Muscle of back (tissue), 11 donors: Measurements from ENCODE around the gene COL20A1. TPM values are rescaled to one million over a fixed set of nuclear protein-coding genes. Genes with fewer than 3 reads are reported as not detected.
"Not testable (repeated sequence)": the region's sequence is repeated elsewhere in the genome, so short reads cannot be mapped to it uniquely, and the experiment has no call there.

Source experiments
- DNase-seq, 3 donors: peaks; one replicate each; pipeline versions ENCODE4 v3.0.0 to v3.0.0-alpha.2; 2013
- polyA plus RNA-seq, 10 donors: library from polyadenylated mRNA; unstranded; fragments of 120-200 nt; gene quantifications; one replicate each; pipeline ENCODE4 v1.2.1, GENCODE V29; 2013; ENCODE audit not compliant: insufficient read length in 10 of 10

COL20A1 gene
- polyA plus RNA-seq, 10 donors = 4.2 to 17.0 (median 8.0) TPM

- DNase-seq = no peak
These were observed 2.8 kb upstream of the COL20A1 start for GRCh38 chr20:63290136-63290676.

GRCh38 chr20:63290677-63291472 lies 2.1 kb upstream of the COL20A1 start:
- no peak for DNase-seq

- DNase-seq = no peak
These were observed 1.2 kb upstream of the COL20A1 start for GRCh38 chr20:63291811-63292210.

GRCh38 chr20:63292292-63292701 lies 689 bp upstream of the COL20A1 start:
- DNase-seq = no peak

GRCh38 chr20:63293456-63293855 lies 470 bp downstream of the COL20A1 start:
- no peak for DNase-seq

- no peak for DNase-seq
These were observed 1.0 kb downstream of the COL20A1 start for GRCh38 chr20:63293871-63294535.

- DNase-seq = no peak
These were observed 1.5 kb downstream of the COL20A1 start for GRCh38 chr20:63294536-63294900.

- no peak for DNase-seq
These were observed 2.0 kb downstream of the COL20A1 start for GRCh38 chr20:63295018-63295417.

GRCh38 chr20:63295422-63295821 lies 2.4 kb downstream of the COL20A1 start:
- no peak for DNase-seq

- no peak for DNase-seq
These were observed 2.9 kb downstream of the COL20A1 start for GRCh38 chr20:63295846-63296245.

- DNase-seq = no peak
These were observed 3.7 kb downstream of the COL20A1 start for GRCh38 chr20:63296531-63297299.

GRCh38 chr20:63297371-63297781 lies 4.4 kb downstream of the COL20A1 start:
- DNase-seq = no peak

- DNase-seq = no peak
These were observed 5.0 kb downstream of the COL20A1 start for GRCh38 chr20:63297796-63298572.

- DNase-seq = no peak
These were observed 5.8 kb downstream of the COL20A1 start for GRCh38 chr20:63298731-63299312.

- no peak for DNase-seq
These were observed 8.7 kb downstream of the COL20A1 start for GRCh38 chr20:63301671-63302070.

GRCh38 chr20:63303095-63303666 lies 10.2 kb downstream of the COL20A1 start:
- DNase-seq = no peak

GRCh38 chr20:63305393-63305792 lies 12.4 kb downstream of the COL20A1 start:
- DNase-seq = no peak

- DNase-seq = not testable (repeated sequence)
These were observed 13.1 kb downstream of the COL20A1 start for GRCh38 chr20:63305933-63306672.

GRCh38 chr20:63306673-63307537 lies 13.9 kb downstream of the COL20A1 start:
- DNase-seq = no peak
